Measurements from ENCODE around the gene FRMD4A.

The FRMD4A gene

GRCh38 chr10:13945390-13946208, 385.1 kb downstream of the FRMD4A start:
- DNase-seq (no peak), ATAC-seq (ENCODE audit: insufficient read depth, low read depth) (no peak)
- Histone ChIP-seq H3K27ac (ENCODE audit: low read length) (no peak overlapping the region), H3K9me3 (ENCODE audit: insufficient read depth, low read length, severe bottlenecking) (no peaks in the 10 kb centered on the region), H2AFZ (ENCODE audit: low read depth, low read length) (no peak overlapping the region), H3K36me3 (ENCODE audit: insufficient read depth, low read length) (no peaks in the 10 kb centered on the region), H3K4me3 (ENCODE audit: low read depth in 1 of 2, low read length in 2 of 2) (no peak overlapping the region), H3K79me2 (ENCODE audit: insufficient read depth, low read length) (no peaks in the 10 kb centered on the region), H3K27me3 (ENCODE audit: insufficient read depth, low read length, poor library complexity) (no peaks in the 10 kb centered on the region), H3K4me1 (ENCODE audit: insufficient read depth, low read length) (no peaks in the 10 kb centered on the region), H3K9ac (ENCODE audit: low read depth, low read length) (no peak overlapping the region), H4K20me1 (ENCODE audit: insufficient read depth, low read length) (no peaks in the 10 kb centered on the region), H3K4me2 (ENCODE audit: insufficient read depth, low read length) (no peak overlapping the region)
- TF ChIP-seq, protein P1, sequence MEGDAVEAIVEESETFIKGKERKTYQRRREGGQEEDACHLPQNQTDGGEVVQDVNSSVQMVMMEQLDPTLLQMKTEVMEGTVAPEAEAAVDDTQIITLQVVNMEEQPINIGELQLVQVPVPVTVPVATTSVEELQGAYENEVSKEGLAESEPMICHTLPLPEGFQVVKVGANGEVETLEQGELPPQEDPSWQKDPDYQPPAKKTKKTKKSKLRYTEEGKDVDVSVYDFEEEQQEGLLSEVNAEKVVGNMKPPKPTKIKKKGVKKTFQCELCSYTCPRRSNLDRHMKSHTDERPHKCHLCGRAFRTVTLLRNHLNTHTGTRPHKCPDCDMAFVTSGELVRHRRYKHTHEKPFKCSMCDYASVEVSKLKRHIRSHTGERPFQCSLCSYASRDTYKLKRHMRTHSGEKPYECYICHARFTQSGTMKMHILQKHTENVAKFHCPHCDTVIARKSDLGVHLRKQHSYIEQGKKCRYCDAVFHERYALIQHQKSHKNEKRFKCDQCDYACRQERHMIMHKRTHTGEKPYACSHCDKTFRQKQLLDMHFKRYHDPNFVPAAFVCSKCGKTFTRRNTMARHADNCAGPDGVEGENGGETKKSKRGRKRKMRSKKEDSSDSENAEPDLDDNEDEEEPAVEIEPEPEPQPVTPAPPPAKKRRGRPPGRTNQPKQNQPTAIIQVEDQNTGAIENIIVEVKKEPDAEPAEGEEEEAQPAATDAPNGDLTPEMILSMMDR (IDR thresholded peaks at IDR 0.05; ENCODE audit: borderline replicate concordance, extremely low read depth, low read length, poor library complexity, severe bottlenecking) = no peak
- no peak for TF ChIP-seq EZH2 (IDR thresholded peaks at IDR 0.05; ENCODE audit: borderline replicate concordance, low read depth, low read length, severe bottlenecking)

- H3K79me2 ChIP-seq (ENCODE audit: insufficient read depth, low read length) = no peaks in the 10 kb centered on the region
- H3K4me2 ChIP-seq (ENCODE audit: insufficient read depth, low read length) = no peak overlapping the region
- H3K9me3 ChIP-seq (ENCODE audit: insufficient read depth, low read length, severe bottlenecking) = no peaks in the 10 kb centered on the region
- H3K4me1 ChIP-seq (ENCODE audit: insufficient read depth, low read length) = no peaks in the 10 kb centered on the region
- H3K27ac ChIP-seq (ENCODE audit: low read length) = no peak overlapping the region
- TF ChIP-seq EZH2 (IDR thresholded peaks at IDR 0.05; ENCODE audit: borderline replicate concordance, low read depth, low read length, severe bottlenecking) = no peak
- TF ChIP-seq, protein P1 (IDR thresholded peaks at IDR 0.05; ENCODE audit: borderline replicate concordance, extremely low read depth, low read length, poor library complexity, severe bottlenecking) = no peak
- no peak overlapping the region for H3K9ac ChIP-seq (ENCODE audit: low read depth, low read length)
- H3K4me3 ChIP-seq (ENCODE audit: low read depth in 1 of 2, low read length in 2 of 2) = no peak overlapping the region
- H4K20me1 ChIP-seq (ENCODE audit: insufficient read depth, low read length) = no peaks in the 10 kb centered on the region
- no peaks in the 10 kb centered on the region for H3K36me3 ChIP-seq (ENCODE audit: insufficient read depth, low read length)
- DNase-seq (no peak), ATAC-seq (ENCODE audit: insufficient read depth, low read depth) (no peak)
- no peak overlapping the region for H2AFZ ChIP-seq (ENCODE audit: low read depth, low read length)
- no peaks in the 10 kb centered on the region for H3K27me3 ChIP-seq (ENCODE audit: insufficient read depth, low read length, poor library complexity)
These were observed 385.9 kb downstream of the FRMD4A start for GRCh38 chr10:13944823-13945222.

- Histone ChIP-seq H3K4me1 (ENCODE audit: insufficient read depth, low read length) (no peaks in the 10 kb centered on the region), H3K27ac (ENCODE audit: low read length) (no peak overlapping the region), H2AFZ (ENCODE audit: low read depth, low read length) (no peak overlapping the region), H3K27me3 (ENCODE audit: insufficient read depth, low read length, poor library complexity) (no peaks in the 10 kb centered on the region), H3K79me2 (ENCODE audit: insufficient read depth, low read length) (no peaks in the 10 kb centered on the region), H3K4me3 (ENCODE audit: low read depth in 1 of 2, low read length in 2 of 2) (no peak overlapping the region), H3K4me2 (ENCODE audit: insufficient read depth, low read length) (no peak overlapping the region), H3K9me3 (ENCODE audit: insufficient read depth, low read length, severe bottlenecking) (no peaks in the 10 kb centered on the region), H4K20me1 (ENCODE audit: insufficient read depth, low read length) (no peaks in the 10 kb centered on the region), H3K36me3 (ENCODE audit: insufficient read depth, low read length) (no peaks in the 10 kb centered on the region), H3K9ac (ENCODE audit: low read depth, low read length) (no peak overlapping the region)
- ATAC-seq (ENCODE audit: insufficient read depth, low read depth) = no peak
- TF ChIP-seq EZH2 (IDR thresholded peaks at IDR 0.05; ENCODE audit: borderline replicate concordance, low read depth, low read length, severe bottlenecking) = no peak
- TF ChIP-seq, protein P1 (IDR thresholded peaks at IDR 0.05; ENCODE audit: borderline replicate concordance, extremely low read depth, low read length, poor library complexity, severe bottlenecking) = no peak
- DNase-seq = no peak
These were observed 386.9 kb downstream of the FRMD4A start for GRCh38 chr10:13943735-13944398.
